ENCODE results near the gene SERPIND1. TPM values are rescaled to one million over a fixed set of nuclear protein-coding genes. Genes with fewer than 3 reads are reported as not detected.

The SERPIND1 gene
- total RNA-seq, 4 donors from 2014 or later = 0.15 TPM; not detected in 3

DNA sequence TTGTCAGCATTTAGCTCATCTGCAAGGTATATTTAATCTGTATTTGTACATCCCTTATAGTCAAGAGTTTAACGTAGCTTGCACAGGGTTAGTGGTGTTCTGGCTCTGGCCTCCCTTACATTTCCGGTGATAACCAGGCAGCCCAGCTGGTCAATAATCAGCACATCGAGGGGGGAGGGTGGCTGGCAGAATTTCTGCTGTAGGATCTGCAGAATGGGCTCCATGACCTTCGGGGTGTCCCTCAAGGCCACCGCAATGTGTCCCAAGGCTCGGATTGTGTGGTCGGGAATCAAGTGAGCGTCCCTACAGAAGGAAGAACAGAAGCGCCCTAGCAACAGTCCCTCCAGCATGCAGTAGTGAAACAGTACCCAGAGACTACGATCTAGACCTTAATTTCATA, 25.1 kb downstream of the SERPIND1 start:
- Histone ChIP-seq H3K27ac (no peak overlapping the region), H3K4me1 (peaks cover 0 to 4% (median 0%) of the 10 kb centered on the region in 3 donors), H3K36me3 (peaks cover 0 to 97% of the 10 kb centered on the region in 2 donors), H3K4me3 (no peak overlapping the region), H3K27me3 (no peaks in the 10 kb centered on the region), H3K9me3 (no peaks in the 10 kb centered on the region)
- WGBS, 2 donors (ENCODE audit: low coverage in 1 of 2) = 82 to 88% methylated on average over 4 to 5 of the region's 10 CpGs
- ATAC-seq = no peak
- TF ChIP-seq EP300 (IDR thresholded peaks at IDR 0.05) (no peak), CTCF (IDR thresholded peaks at IDR 0.05) (no peak), POLR2A (IDR thresholded peaks at IDR 0.05) (no peak)

GRCh38 chr22:20799449-20799848, 25.5 kb downstream of the SERPIND1 start:
- Histone ChIP-seq H3K9me3 (no peaks in the 10 kb centered on the region), H3K27ac (no peak overlapping the region), H3K27me3 (no peaks in the 10 kb centered on the region), H3K36me3 (peaks cover 0 to 97% of the 10 kb centered on the region in 2 donors), H3K4me3 (no peak overlapping the region), H3K4me1 (no peaks in the 10 kb centered on the region)
- no peak for TF ChIP-seq POLR2A (IDR thresholded peaks at IDR 0.05)
- TF ChIP-seq EP300 (IDR thresholded peaks at IDR 0.05) = no peak
- TF ChIP-seq POLR2AphosphoS5 (IDR thresholded peaks at IDR 0.05) = no peak
- no peak for TF ChIP-seq CTCF (IDR thresholded peaks at IDR 0.05)
- 78 to 93% methylated on average over 3 to 7 of the region's 8 CpGs for WGBS, 2 donors (ENCODE audit: low coverage in 1 of 2)
- ATAC-seq = no peak

GRCh38 chr22:20802452-20802851, 28.5 kb downstream of the SERPIND1 start:
- 92% methylated on average over 4 of the region's 6 CpGs; no CpG with 5 or more reads in 1 of the 2 donors for WGBS, 2 donors (ENCODE audit: low coverage in 1 of 2)
- Histone ChIP-seq H3K36me3 (peaks cover 0 to 100% of the 10 kb centered on the region in 2 donors), H3K27me3 (no peaks in the 10 kb centered on the region), H3K9me3 (no peaks in the 10 kb centered on the region), H3K4me3 (no peak overlapping the region), H3K27ac (no peak overlapping the region), H3K4me1 (no peaks in the 10 kb centered on the region)
- no peak for TF ChIP-seq CTCF (IDR thresholded peaks at IDR 0.05)
- no peak for TF ChIP-seq POLR2AphosphoS5 (IDR thresholded peaks at IDR 0.05)
- no peak for TF ChIP-seq EP300 (IDR thresholded peaks at IDR 0.05)
- TF ChIP-seq POLR2A (IDR thresholded peaks at IDR 0.05) = no peak
- no peak for ATAC-seq

DNA sequence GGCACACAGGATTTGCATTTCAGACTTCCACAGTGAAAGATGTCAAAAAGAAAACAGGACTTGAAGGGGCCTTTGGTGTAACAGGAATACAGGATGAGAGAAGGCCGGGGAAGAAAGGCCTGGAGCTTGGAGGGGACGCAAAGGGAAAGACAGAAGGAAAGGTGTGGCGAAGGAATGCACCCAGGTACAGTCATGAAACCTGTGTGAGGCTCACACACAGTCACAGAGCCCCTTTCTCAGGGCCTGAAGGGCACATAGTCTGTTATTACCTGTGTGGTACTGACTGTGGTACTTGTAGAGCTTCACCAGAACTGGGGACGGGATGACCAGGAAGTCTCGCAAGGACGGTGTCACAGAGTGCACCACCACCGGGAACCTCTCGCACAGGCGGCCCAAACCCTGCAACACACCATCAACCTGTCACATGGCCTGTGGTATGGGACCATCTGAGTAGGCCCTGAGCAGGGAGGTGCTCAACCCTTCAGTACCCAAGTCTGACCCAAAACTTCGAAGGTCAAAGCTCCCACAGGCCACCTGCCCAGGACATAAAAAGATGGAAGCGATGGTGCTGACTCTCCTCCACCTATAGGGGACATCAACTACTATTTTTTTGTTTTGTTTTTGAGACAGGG, 29.1 kb downstream of the SERPIND1 start:
- Histone ChIP-seq H3K4me3 (no peak overlapping the region), H3K9me3 (no peaks in the 10 kb centered on the region), H3K36me3 (peaks cover 0 to 100% of the 10 kb centered on the region in 2 donors), H3K4me1 (no peaks in the 10 kb centered on the region), H3K27me3 (no peaks in the 10 kb centered on the region), H3K27ac (no peak overlapping the region)
- WGBS, 2 donors (ENCODE audit: low coverage in 1 of 2) = 90 to 95% methylated on average over 3 to 4 of the region's 11 CpGs
- TF ChIP-seq CTCF (IDR thresholded peaks at IDR 0.05) = no peak
- TF ChIP-seq POLR2AphosphoS5 (IDR thresholded peaks at IDR 0.05) = no peak
- TF ChIP-seq POLR2A (IDR thresholded peaks at IDR 0.05) = no peak
- no peak for TF ChIP-seq EP300 (IDR thresholded peaks at IDR 0.05)
- no peak for ATAC-seq

DNA sequence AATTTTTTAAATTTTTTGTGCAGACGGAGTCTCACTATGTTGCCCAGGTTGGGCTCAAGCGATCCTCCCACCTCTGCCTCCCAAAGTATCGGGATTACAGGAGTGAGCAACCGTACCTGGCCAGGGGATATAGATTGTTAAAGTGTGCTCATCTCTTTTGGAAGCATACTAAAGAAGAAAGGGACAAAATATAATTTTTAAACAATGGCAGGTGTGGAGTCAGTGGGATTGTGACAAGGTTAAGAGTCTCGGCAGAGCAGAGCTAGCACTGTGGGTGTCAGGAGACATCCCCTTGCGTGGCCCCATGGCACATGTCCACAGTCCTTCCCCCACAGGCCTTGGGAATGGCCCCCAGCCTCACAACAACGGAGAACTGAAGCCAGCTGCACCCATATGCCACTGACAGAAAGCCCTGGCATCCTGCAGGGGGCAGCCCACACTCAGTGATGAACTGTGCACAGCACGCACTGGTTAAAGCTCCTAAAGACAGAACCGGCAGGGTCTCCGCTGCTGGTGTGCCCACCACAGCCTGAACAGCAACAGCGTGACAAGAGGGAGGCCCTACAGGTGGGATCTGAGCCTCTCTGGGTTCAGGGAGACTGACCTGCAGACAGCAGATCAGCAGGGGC, 29.9 kb downstream of the SERPIND1 start:
- no peak overlapping the region for H3K27ac ChIP-seq
- no peak for TF ChIP-seq EP300 (IDR thresholded peaks at IDR 0.05)
- peak in 1 of 4 experiments; percentile 22 for TF ChIP-seq CTCF (IDR thresholded peaks at IDR 0.05)
- no peak overlapping the region for H3K4me3 ChIP-seq
- ATAC-seq = no peak
- no peaks in the 10 kb centered on the region for H3K4me1 ChIP-seq
- H3K36me3 ChIP-seq = peaks cover 0 to 100% of the 10 kb centered on the region in 2 donors
- H3K9me3 ChIP-seq = no peaks in the 10 kb centered on the region
- 76 to 81% methylated on average over 5 of the region's 11 CpGs for WGBS, 2 donors (ENCODE audit: low coverage in 1 of 2)
- no peaks in the 10 kb centered on the region for H3K27me3 ChIP-seq

Measured in gastroesophageal sphincter (tissue), 4 donors.